H1 (cell line): ENCODE data around the gene CYBA. TPM values are rescaled to one million over a fixed set of nuclear protein-coding genes. Genes with fewer than 3 reads are reported as not detected.

Experiments
- BACH1 ChIP-seq: IDR thresholded peaks from 2 replicates; pipeline ENCODE4 v1.6.1; 2012; ENCODE audit warnings: low read length, improper control_type of control experiment
- CEBPB ChIP-seq: IDR thresholded peaks from 2 replicates; pipeline ENCODE4 v1.6.1; 2012; ENCODE audit warnings: low read depth, low read length
- CREB1 ChIP-seq: IDR thresholded peaks from 2 replicates; pipeline ENCODE4 v1.6.1; 2012; ENCODE audit warnings: inconsistent platforms
- CTCF ChIP-seq, 3 experiments: IDR thresholded peaks; 1 replicate in 2 of 3; 2 replicates in 1 of 3; pipeline versions ENCODE4 v1.5.1 to v1.6.1; 2011; ENCODE audit warnings: low read length in 3 of 3, mild to moderate bottlenecking in 3 of 3, inconsistent platforms in 2 of 3, low read depth in 1 of 3, moderate library complexity in 1 of 3; ENCODE audit not compliant: insufficient read depth in 1 of 3; ENCODE audit errors: control extremely low read depth in 1 of 3
- E2F6 ChIP-seq: IDR thresholded peaks from 2 replicates; pipeline ENCODE4 v1.6.1; 2012; ENCODE audit warnings: inconsistent platforms
- EP300 ChIP-seq, 2 experiments: IDR thresholded peaks; 1 replicate in 1 of 2; 2 replicates in 1 of 2; pipeline ENCODE4 v1.6.1; 2011 to 2012; ENCODE audit warnings: low read depth in 2 of 2, low read length in 2 of 2, mild to moderate bottlenecking in 2 of 2, borderline replicate concordance in 1 of 2, inconsistent platforms in 1 of 2, moderate library complexity in 1 of 2
- FOSL1 ChIP-seq: IDR thresholded peaks from 2 replicates; pipeline ENCODE4 v1.6.1; 2011; ENCODE audit warnings: mild to moderate bottlenecking, low read depth, low read length, moderate library complexity; ENCODE audit not compliant: insufficient read depth
- GABPA ChIP-seq: IDR thresholded peaks from 2 replicates; pipeline ENCODE4 v1.6.1; 2011; ENCODE audit warnings: mild to moderate bottlenecking, low read length, moderate library complexity, borderline replicate concordance; ENCODE audit not compliant: insufficient read depth
- KDM4A ChIP-seq: IDR thresholded peaks from one replicate; pipeline ENCODE4 v1.7.1; 2012; ENCODE audit warnings: low read depth, mild to moderate bottlenecking, moderate library complexity, low read length, inconsistent platforms; ENCODE audit not compliant: severe bottlenecking
- KDM5A ChIP-seq: fragments of 200-600 bp; IDR thresholded peaks from 2 replicates; pipeline ENCODE4 v1.7.1; 2012; ENCODE audit warnings: mild to moderate bottlenecking, low read length, inconsistent platforms, mixed read lengths
- NANOG ChIP-seq: IDR thresholded peaks from 2 replicates; pipeline ENCODE4 v1.6.1; 2011; ENCODE audit warnings: low read length, low read depth, mild to moderate bottlenecking, inconsistent platforms; ENCODE audit not compliant: insufficient read depth, poor library complexity, severe bottlenecking
- NRF1 ChIP-seq: IDR thresholded peaks from 2 replicates; pipeline ENCODE4 v1.6.1; 2011; ENCODE audit warnings: mild to moderate bottlenecking, low read depth, low read length, improper control_type of control experiment
- PHF8 ChIP-seq: fragments of 200-600 bp; sonication (generic); conservative IDR thresholded peaks from 2 replicates; pipeline ENCODE4 v1.7.1; 2012; ENCODE audit warnings: low read depth, mild to moderate bottlenecking, inconsistent platforms, low read length, moderate library complexity
- RBBP5 ChIP-seq: IDR thresholded peaks from 2 replicates; pipeline ENCODE4 v1.7.1; 2012; ENCODE audit warnings: low read depth, mild to moderate bottlenecking, inconsistent platforms, low read length, moderate library complexity, borderline replicate concordance
- RFX5 ChIP-seq: IDR thresholded peaks from 2 replicates; pipeline ENCODE4 v1.6.1; 2011; ENCODE audit warnings: low read depth, low read length, improper control_type of control experiment, borderline replicate concordance
- RXRA ChIP-seq: IDR thresholded peaks from 2 replicates; pipeline ENCODE4 v1.6.1; 2011; ENCODE audit warnings: low read depth, mild to moderate bottlenecking, low read length, moderate library complexity; ENCODE audit not compliant: insufficient read depth
- SIRT6 ChIP-seq: IDR thresholded peaks from one replicate; pipeline ENCODE4 v1.7.1; 2012; ENCODE audit warnings: low read length, inconsistent platforms
- SP2 ChIP-seq: IDR thresholded peaks from 2 replicates; pipeline ENCODE4 v1.6.1; 2012; ENCODE audit warnings: mild to moderate bottlenecking, low read length, inconsistent platforms
- SP4 ChIP-seq: IDR thresholded peaks from 2 replicates; pipeline ENCODE4 v1.6.1; 2012; ENCODE audit warnings: low read length, inconsistent platforms
- YY1 ChIP-seq: IDR thresholded peaks from 2 replicates; pipeline ENCODE4 v1.6.1; 2011; ENCODE audit warnings: low read depth, mild to moderate bottlenecking, low read length
- polyA plus RNA-seq, 7 experiments: library from polyadenylated mRNA; depleted of rRNA in 3 of 7; stranded (reverse) in 5 of 7; unstranded in 2 of 7; fragments of >200 nt in 5 of 7; fragments of 200-250 nt in 2 of 7; gene quantifications; 1 replicate in 5 of 7; 2 replicates in 1 of 7; 4 replicates in 1 of 7; pipeline versions ENCODE4 v1.2.1 to v1.2.3, GENCODE V29; 2011 to 2013; ENCODE audit warnings: missing spikeins in 2 of 7, mixed read lengths in 2 of 7
- total RNA-seq: library from RNA; stranded (reverse); fragmentation: NEBNext Ultra II Directional; extraction: Animal tissue kit (Norgen Biotek cat#: 25700); gene quantifications from 2 replicates; pipeline ENCODE4 v1.2.1, GENCODE V29; 2021

CYBA gene
- total and polyA plus RNA-seq, 2 of the 8 experiments (the other 6 are each of a cell fraction or from before 2014, with no cell fraction given): 136 to 254 TPM

GRCh38 chr16:88610909-88611812 is 39.7 kb downstream of the CYBA start (continued):
- peak; percentile 14 to 43 (median 31) for TF ChIP-seq CTCF (IDR thresholded peaks at IDR 0.05; ENCODE audit: control extremely low read depth in 1 of 3, insufficient read depth in 1 of 3, low read depth in 1 of 3, low read length in 3 of 3)
- no peak for TF ChIP-seq CEBPB
- TF ChIP-seq NANOG: no peak
- TF ChIP-seq SIRT6: no peak
- no peak for TF ChIP-seq RFX5
- no peak for TF ChIP-seq RXRA
- TF ChIP-seq RBBP5: peak; percentile 65; the same call in 1 of the 2 replicates
- TF ChIP-seq SP2: no peak
- 0 out of 2 replicates have a peak, but pooled peaks have one; percentile 35 for TF ChIP-seq E2F6
- no peak for TF ChIP-seq KDM4A
- no peak for TF ChIP-seq YY1
- TF ChIP-seq BACH1: no peak
- no peak for TF ChIP-seq KDM5A
- peak; percentile 79; the same call in 1 of the 2 replicates for TF ChIP-seq GABPA
- 0 out of 3 replicates have a peak, but pooled peaks of 1 of the 2 experiments have one; percentile 36 for TF ChIP-seq EP300 (IDR thresholded peaks at IDR 0.05; ENCODE audit: borderline replicate concordance in 1 of 2, low read depth in 2 of 2, low read length in 2 of 2)
- no peak for TF ChIP-seq FOSL1
- TF ChIP-seq PHF8: no peak
- TF ChIP-seq NRF1: no peak
- TF ChIP-seq SP4: no peak
- no peak for TF ChIP-seq CREB1
